ENCODE results near the gene PSMB11. TPM values are rescaled to one million over a fixed set of nuclear protein-coding genes. Genes with fewer than 3 reads are reported as not detected.
A peak's percentile ranks its signal among the peaks of the same experiment; 100 is the strongest.

The PSMB11 gene
- total RNA-seq, 1 experiment from 2014 or later, result not detected

GRCh38 chr14:23043145-23043544, 1.1 kb downstream of the PSMB11 start:
- DNase-seq (ENCODE audit: low spot score), result no peak

GRCh38 chr14:23043754-23044153, 1.7 kb downstream of the PSMB11 start:
- no peak for DNase-seq (ENCODE audit: low spot score)

GRCh38 chr14:23044840-23045239, 2.8 kb downstream of the PSMB11 start:
- DNase-seq (ENCODE audit: low spot score), result no peak

- DNase-seq (ENCODE audit: low spot score), result no peak
These were observed 3.7 kb downstream of the PSMB11 start for GRCh38 chr14:23045419-23046357.

GRCh38 chr14:23047034-23047634, 5.1 kb downstream of the PSMB11 start:
- no peak for DNase-seq (ENCODE audit: low spot score)

GRCh38 chr14:23047751-23048693, 6.0 kb downstream of the PSMB11 start:
- DNase-seq (ENCODE audit: low spot score), result no peak

GRCh38 chr14:23049011-23049410, 7.0 kb downstream of the PSMB11 start:
- no peak for DNase-seq (ENCODE audit: low spot score)

- DNase-seq (ENCODE audit: low spot score), result no peak
These were observed 9.4 kb downstream of the PSMB11 start for GRCh38 chr14:23051141-23052057.

- peak; percentile 9 for DNase-seq (ENCODE audit: low spot score)
These were observed 10.2 kb downstream of the PSMB11 start for GRCh38 chr14:23052182-23052623.

GRCh38 chr14:23052671-23053070, 10.7 kb downstream of the PSMB11 start:
- no peak for DNase-seq (ENCODE audit: low spot score)

GRCh38 chr14:23053426-23053825, 11.4 kb downstream of the PSMB11 start:
- DNase-seq (ENCODE audit: low spot score), result no peak

GRCh38 chr14:23054000-23054811, 12.2 kb downstream of the PSMB11 start:
- DNase-seq (ENCODE audit: low spot score), result no peak

GRCh38 chr14:23055147-23055550, 13.1 kb downstream of the PSMB11 start:
- DNase-seq (ENCODE audit: low spot score), result no peak

- DNase-seq (ENCODE audit: low spot score), result no peak
These were observed 13.7 kb downstream of the PSMB11 start for GRCh38 chr14:23055621-23056144.

- DNase-seq (ENCODE audit: low spot score), result peak; percentile 82
These were observed 14.3 kb downstream of the PSMB11 start for GRCh38 chr14:23056145-23056955.

GRCh38 chr14:23056956-23057756, 15.1 kb downstream of the PSMB11 start, which contains the start of gene CDH24:
Gene CDH24, minus strand, starts transcription at chr14:23057520. Its CDS starts 1,787 bp downstream, at chr14:23055733.
- peak; percentile 42 for DNase-seq (ENCODE audit: low spot score)
